ENCODE data around the gene POC1A. TPM values are rescaled to one million over a fixed set of nuclear protein-coding genes. Genes with fewer than 3 reads are reported as not detected.

The POC1A gene
- total and polyA plus RNA-seq, 4 experiments from 2014 or later = 0.36 to 2.4 (median 1.0) TPM

- no peaks in the 10 kb centered on the region for H3K36me3 Mint-ChIP-seq
- H3K27me3 Mint-ChIP-seq = no peaks in the 10 kb centered on the region
- H3K4me1 Mint-ChIP-seq = peaks cover 7 to 12% (median 10%) of the 10 kb centered on the region in 4 donors
- Histone ChIP-seq H3K4me3 (ENCODE audit: low read length in 2 of 2) (no peak overlapping the region), H3K27me3 (ENCODE audit: insufficient read depth, low read length) (no peaks in the 10 kb centered on the region), H3K9me3 (ENCODE audit: control insufficient read depth in 1 of 2, low read length in 2 of 2) (no peaks in the 10 kb centered on the region), H3K27ac (ENCODE audit: low read depth, low read length) (no peak overlapping the region), H3K36me3 (ENCODE audit: insufficient read depth, low read length) (no peaks in the 10 kb centered on the region), H3K4me1 (ENCODE audit: insufficient read depth, low read length) (peaks cover 7% of the 10 kb centered on the region)
- no peak overlapping the region for H3K4me3 Mint-ChIP-seq
- no peak overlapping the region for H3K27ac Mint-ChIP-seq
- H3K9me3 Mint-ChIP-seq = no peaks in the 10 kb centered on the region
- DNase-seq = no peak
- ChIA-PET CTCF (ENCODE audit: partially characterized antibody) (interaction anchor here (1.4 kb wide), 1 partner anchor 13 kb away, joined by 4 read pairs; no protein-coding TSS in a partner anchor), POLR2A (ENCODE audit: partially characterized antibody) (no interaction called here)
- intact Hi-C loops (cut with micrococcal nuclease) = no loop called here
These were observed 62.5 kb downstream of the POC1A start for GRCh38 chr3:52091586-52092270.

DNA sequence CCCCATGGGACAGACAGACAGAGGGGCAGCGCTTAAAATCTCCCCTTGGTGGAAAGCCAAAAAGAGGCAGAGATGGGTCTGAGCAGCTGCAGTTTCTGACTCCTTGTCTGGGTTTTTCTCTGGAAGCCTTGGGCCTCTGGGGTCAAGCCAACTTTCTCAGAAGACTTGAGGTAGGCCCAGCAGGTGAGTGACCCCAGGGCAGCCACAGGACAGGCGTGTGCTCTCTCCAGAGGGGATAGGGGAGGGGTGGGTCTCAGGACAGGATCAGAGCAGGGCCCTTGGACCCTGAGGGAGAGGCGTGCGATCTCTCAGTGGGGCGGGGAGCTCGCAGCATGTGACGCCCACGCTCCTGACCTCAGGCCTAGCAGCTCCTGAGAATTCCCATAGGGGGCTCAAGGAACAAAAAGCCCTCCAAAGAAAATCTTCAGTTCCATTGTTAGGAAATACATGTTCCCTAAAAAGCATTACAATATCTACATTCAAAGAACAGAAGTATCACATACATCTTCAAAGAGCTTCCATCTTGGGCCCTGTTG is 63.2 kb downstream of the POC1A start:
- no peaks in the 10 kb centered on the region for H3K27me3 ChIP-seq (ENCODE audit: insufficient read depth, low read length)
- H3K4me1 ChIP-seq (ENCODE audit: insufficient read depth, low read length) = peaks cover 12% of the 10 kb centered on the region
- no peak overlapping the region for H3K27ac ChIP-seq (ENCODE audit: low read depth, low read length)
- intact Hi-C loops (cut with micrococcal nuclease) = no loop called here
- Mint-ChIP-seq H3K9me3 (no peaks in the 10 kb centered on the region), H3K4me1 (peaks cover 7 to 19% (median 14%) of the 10 kb centered on the region in 4 donors), H3K27me3 (no peaks in the 10 kb centered on the region), H3K4me3 (no peak overlapping the region), H3K27ac (no peak overlapping the region), H3K36me3 (no peaks in the 10 kb centered on the region)
- no peaks in the 10 kb centered on the region for H3K36me3 ChIP-seq (ENCODE audit: insufficient read depth, low read length)
- no peaks in the 10 kb centered on the region for H3K9me3 ChIP-seq (ENCODE audit: control insufficient read depth in 1 of 2, low read length in 2 of 2)
- ChIA-PET CTCF (ENCODE audit: partially characterized antibody) (interaction anchor here (1.4 kb wide), 1 partner anchor 14 kb away, joined by 4 read pairs; no protein-coding TSS in a partner anchor), POLR2A (ENCODE audit: partially characterized antibody) (no interaction called here)
- DNase-seq = no peak
- no peak overlapping the region for H3K4me3 ChIP-seq (ENCODE audit: low read length in 2 of 2)

GRCh38 chr3:52090131-52090932 is 63.9 kb downstream of the POC1A start:
- intact Hi-C loops (cut with micrococcal nuclease) = no loop called here
- Mint-ChIP-seq H3K4me3 (no peak overlapping the region), H3K4me1 (peaks cover 7 to 24% (median 14%) of the 10 kb centered on the region in 4 donors), H3K36me3 (no peaks in the 10 kb centered on the region), H3K9me3 (no peaks in the 10 kb centered on the region), H3K27ac (no peak overlapping the region), H3K27me3 (no peaks in the 10 kb centered on the region)
- no peak for DNase-seq
- H3K9me3 ChIP-seq (ENCODE audit: control insufficient read depth in 1 of 2, low read length in 2 of 2) = no peaks in the 10 kb centered on the region
- CTCF ChIA-PET (ENCODE audit: partially characterized antibody) = interaction anchor here (1.4 kb wide), 1 partner anchor 15 kb away, joined by 4 read pairs; no protein-coding TSS in a partner anchor
- peaks cover 12% of the 10 kb centered on the region for H3K4me1 ChIP-seq (ENCODE audit: insufficient read depth, low read length)
- POLR2A ChIA-PET (ENCODE audit: partially characterized antibody) = no interaction called here
- H3K36me3 ChIP-seq (ENCODE audit: insufficient read depth, low read length) = no peaks in the 10 kb centered on the region
- no peaks in the 10 kb centered on the region for H3K27me3 ChIP-seq (ENCODE audit: insufficient read depth, low read length)
- no peak overlapping the region for H3K4me3 ChIP-seq (ENCODE audit: low read length in 2 of 2)
- H3K27ac ChIP-seq (ENCODE audit: low read depth, low read length) = no peak overlapping the region

DNA sequence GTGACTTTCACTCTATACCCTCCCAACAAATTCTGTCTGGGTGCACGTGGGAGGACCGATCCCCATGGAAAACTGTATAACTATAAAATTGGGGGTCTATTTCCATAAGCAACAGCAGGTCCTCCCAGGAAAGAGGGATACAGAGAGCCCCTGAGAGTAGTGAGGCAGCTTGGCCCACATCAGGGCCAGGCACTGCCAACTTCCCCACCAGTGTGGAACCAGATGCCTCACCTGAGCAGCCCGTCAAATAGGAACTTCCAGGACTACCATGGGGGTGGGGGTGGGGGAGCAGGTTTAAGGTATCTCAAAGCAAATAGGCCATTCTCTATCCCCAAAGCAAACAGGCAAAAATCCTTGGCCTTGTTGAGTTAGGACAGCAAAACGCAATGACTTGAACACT is 64.5 kb downstream of the POC1A start:
- peaks cover 12% of the 10 kb centered on the region for H3K4me1 ChIP-seq (ENCODE audit: insufficient read depth, low read length)

DNA sequence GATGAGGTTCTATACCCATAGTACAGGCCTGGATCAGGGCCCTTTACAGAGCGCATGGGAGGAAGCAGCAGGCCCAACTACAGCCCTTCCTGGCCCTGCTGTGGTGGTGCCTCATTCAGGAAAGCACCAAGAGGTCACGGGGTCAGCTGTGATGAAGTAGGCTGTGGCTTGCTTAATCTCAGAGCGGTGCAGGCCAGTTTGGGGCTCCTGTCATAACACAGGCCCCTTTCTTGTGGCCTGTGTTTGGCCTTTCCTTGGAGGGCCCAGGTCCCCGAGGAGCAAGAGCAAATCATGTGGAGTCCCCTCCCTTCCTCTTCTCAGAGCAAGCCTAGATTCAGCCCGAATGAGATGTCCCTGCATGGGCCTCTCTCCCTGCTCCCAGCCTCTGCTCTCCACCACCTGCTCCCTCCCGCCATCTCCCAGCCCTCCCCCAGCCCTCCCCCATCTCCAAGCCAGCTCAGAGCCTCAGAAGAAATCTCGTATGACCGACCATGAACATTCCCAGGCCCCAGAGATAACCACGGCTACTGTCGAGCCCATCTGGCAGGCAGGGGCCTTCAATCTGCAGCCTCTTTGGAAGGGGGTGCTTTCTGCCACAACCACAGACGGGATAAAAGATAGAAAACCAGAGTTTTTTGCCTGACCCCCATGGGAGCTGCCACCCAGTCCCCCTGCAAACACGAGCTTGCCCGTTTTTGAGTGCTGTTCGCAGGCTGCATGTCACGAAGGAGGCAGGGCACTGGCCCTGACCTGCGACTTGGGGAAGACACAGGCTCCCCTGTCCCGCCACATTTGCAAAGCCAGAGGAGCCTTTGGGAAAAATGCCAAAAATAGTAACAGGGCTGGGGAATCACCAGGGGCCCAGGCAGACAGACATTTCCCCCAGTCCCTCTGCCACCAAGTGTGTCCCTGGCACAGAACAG is 65.5 kb downstream of the POC1A start:
- Mint-ChIP-seq H3K4me3 (no peak overlapping the region), H3K27me3 (no peaks in the 10 kb centered on the region), H3K36me3 (no peaks in the 10 kb centered on the region), H3K27ac (no peak overlapping the region), H3K9me3 (no peaks in the 10 kb centered on the region), H3K4me1 (peaks cover 7 to 28% (median 14%) of the 10 kb centered on the region in 4 donors)
- H3K36me3 ChIP-seq (ENCODE audit: insufficient read depth, low read length) = no peaks in the 10 kb centered on the region
- ChIA-PET POLR2A (ENCODE audit: partially characterized antibody) (no interaction called here), CTCF (ENCODE audit: partially characterized antibody) (no interaction called here)
- peaks cover 12% of the 10 kb centered on the region for H3K4me1 ChIP-seq (ENCODE audit: insufficient read depth, low read length)
- H3K4me3 ChIP-seq (ENCODE audit: low read length in 2 of 2) = no peak overlapping the region
- no peak overlapping the region for H3K27ac ChIP-seq (ENCODE audit: low read depth, low read length)
- intact Hi-C loops (cut with micrococcal nuclease) = loop anchor here (1.0 kb wide), 1 partner anchor 32 kb away; no protein-coding TSS in a partner anchor
- no peaks in the 10 kb centered on the region for H3K9me3 ChIP-seq (ENCODE audit: control insufficient read depth in 1 of 2, low read length in 2 of 2)
- no peaks in the 10 kb centered on the region for H3K27me3 ChIP-seq (ENCODE audit: insufficient read depth, low read length)
- DNase-seq = no peak

More for the DNA sequence above, 64.5 kb downstream of the POC1A start:
- intact Hi-C loops (cut with micrococcal nuclease) = no loop called here
- Mint-ChIP-seq H3K36me3 (no peaks in the 10 kb centered on the region), H3K4me3 (no peak overlapping the region), H3K4me1 (peaks cover 7 to 26% (median 14%) of the 10 kb centered on the region in 4 donors), H3K27ac (no peak overlapping the region), H3K9me3 (no peaks in the 10 kb centered on the region), H3K27me3 (no peaks in the 10 kb centered on the region)
- Histone ChIP-seq H3K27me3 (ENCODE audit: insufficient read depth, low read length) (no peaks in the 10 kb centered on the region), H3K27ac (ENCODE audit: low read depth, low read length) (no peak overlapping the region), H3K9me3 (ENCODE audit: control insufficient read depth in 1 of 2, low read length in 2 of 2) (no peaks in the 10 kb centered on the region), H3K4me3 (ENCODE audit: low read length in 2 of 2) (no peak overlapping the region), H3K36me3 (ENCODE audit: insufficient read depth, low read length) (no peaks in the 10 kb centered on the region)
- DNase-seq = no peak
- ChIA-PET CTCF (ENCODE audit: partially characterized antibody) (no interaction called here), POLR2A (ENCODE audit: partially characterized antibody) (no interaction called here)

- ChIA-PET CTCF (ENCODE audit: partially characterized antibody) (no interaction called here), POLR2A (ENCODE audit: partially characterized antibody) (interaction anchor here (1.5 kb wide), 1 partner anchor 31 kb away, joined by 3 read pairs; the partner anchor contains the start of gene DUSP7)
- Histone ChIP-seq H3K4me1 (ENCODE audit: insufficient read depth, low read length) (peaks cover 12% of the 10 kb centered on the region), H3K27me3 (ENCODE audit: insufficient read depth, low read length) (no peaks in the 10 kb centered on the region), H3K27ac (ENCODE audit: low read depth, low read length) (no peak overlapping the region), H3K36me3 (ENCODE audit: insufficient read depth, low read length) (no peaks in the 10 kb centered on the region), H3K4me3 (ENCODE audit: low read length in 2 of 2) (no peak overlapping the region), H3K9me3 (ENCODE audit: control insufficient read depth in 1 of 2, low read length in 2 of 2) (no peaks in the 10 kb centered on the region)
- H3K9me3 Mint-ChIP-seq = no peaks in the 10 kb centered on the region
- H3K4me1 Mint-ChIP-seq = peaks cover 7 to 28% (median 14%) of the 10 kb centered on the region in 4 donors
- H3K27ac Mint-ChIP-seq = peak overlapping the region in 4 of 7 donors; percentile 11 to 46 (median 34)
- no peaks in the 10 kb centered on the region for H3K36me3 Mint-ChIP-seq
- no peaks in the 10 kb centered on the region for H3K27me3 Mint-ChIP-seq
- intact Hi-C loops (cut with micrococcal nuclease) = loop anchor here (1.0 kb wide), 1 partner anchor 33 kb away; no protein-coding TSS in a partner anchor
- H3K4me3 Mint-ChIP-seq = no peak overlapping the region
- DNase-seq = no peak
These were observed 66.5 kb downstream of the POC1A start for GRCh38 chr3:52087731-52088130.

Data from CD4-positive, alpha-beta memory T cell (primary cell).